HepG2 (cell line): ENCODE measurements around the gene TGFBI. TPM values are rescaled to one million over a fixed set of nuclear protein-coding genes. Genes with fewer than 3 reads are reported as not detected.

Source experiments
- ATAC-seq: fragments of 200-7000 bp; cut with Tn5 transposase; 3 replicates; pipeline ENCODE4 v1.9.1; 2020; ENCODE audit warnings: mild to moderate bottlenecking, moderate library complexity
- BruUV-seq: library from RNA; stranded (reverse); fragments of 400-500 nt; replicated peaks from 2 replicates; lab custom pipeline; 2021; lab: Mats Ljungman, UMichigan
- CTCF ChIA-PET: fragments of 300-600 bp; formaldehyde crosslinking; extraction: SDS; loops from one replicate; lab custom pipeline; 2021; ENCODE audit warnings: low total read pairs, inconsistent platforms, low intra/inter-chr PET ratio; lab: Yijun Ruan, JAX
- POLR2A ChIA-PET: fragments of 350-600 bp; sonication (Branson Sonifier 250); formaldehyde crosslinking; loops from one replicate; lab custom pipeline; 2020; ENCODE audit warnings: antibody characterized with exemption, inconsistent platforms; lab: Yijun Ruan, JAX
- DNase-seq: peaks from one replicate; pipeline ENCODE4 v3.0.0-alpha.2; 2015; ENCODE audit warnings: low spot score
- FAIRE-seq: peaks from 3 replicates; lab custom pipeline; 2011; peaks lifted over from hg19 to GRCh38; lab: Jason Lieb, UNC
- H2AFZ ChIP-seq: one replicate; pipeline ENCODE4 v1.6.1; 2011; ENCODE audit warnings: low read length, inconsistent platforms
- H3K27ac ChIP-seq: fragments of 300-600 bp; 3 replicates; pipeline ENCODE4 v1.8.0; 2011; ENCODE audit warnings: mixed run types, mild to moderate bottlenecking, mixed read lengths, low read length, inconsistent platforms; ENCODE audit not compliant: insufficient read depth; ENCODE audit errors: extremely low read length
- H3K27me3 ChIP-seq, 2 experiments: fragments of 200-600 bp in 1 of 2; 2 replicates in 1 of 2; 3 replicates in 1 of 2; pipeline versions ENCODE4 v1.6.0 to v1.8.0; 2011; ENCODE audit warnings: low read length in 2 of 2, mild to moderate bottlenecking in 2 of 2, moderate library complexity in 2 of 2, inconsistent platforms in 1 of 2; ENCODE audit not compliant: insufficient read depth in 2 of 2, control insufficient read depth in 1 of 2
- H3K36me3 ChIP-seq, 2 experiments: fragments of 200-600 bp in 1 of 2; replicated peaks in 1 of 2; 2 replicates in 1 of 2; 3 replicates in 1 of 2; pipeline versions ENCODE4 v1.5.1 to v1.8.0; 2011; ENCODE audit warnings: low read length in 2 of 2, inconsistent platforms in 1 of 2; ENCODE audit not compliant: insufficient read depth in 2 of 2, control insufficient read depth in 1 of 2
- H3K4me1 ChIP-seq: 2 replicates; pipeline ENCODE4 v1.5.1; 2012; ENCODE audit warnings: low read length, inconsistent platforms; ENCODE audit not compliant: insufficient read depth
- H3K4me2 ChIP-seq: 2 replicates; pipeline ENCODE4 v1.6.0; 2011; ENCODE audit warnings: low read depth, low read length, inconsistent platforms
- H3K4me3 ChIP-seq, 3 experiments: fragments of 200-600 bp in 1 of 3; sonication (generic), shearing (Covaris generic) in 1 of 3; replicated peaks in 1 of 3; 2 replicates each; pipeline ENCODE4 v1.5.1; 2011 to 2016; ENCODE audit warnings: low read length in 3 of 3, inconsistent platforms in 2 of 3, low read depth in 2 of 3, mild to moderate bottlenecking in 2 of 3, control low read depth in 1 of 3, mixed read lengths in 1 of 3; ENCODE audit not compliant: insufficient read depth in 1 of 3
- H3K79me2 ChIP-seq: one replicate; pipeline ENCODE4 v1.6.1; 2011; ENCODE audit warnings: low read length, inconsistent platforms; ENCODE audit not compliant: insufficient read depth
- H3K9ac ChIP-seq: 2 replicates; pipeline ENCODE4 v1.6.0; 2011; ENCODE audit warnings: mild to moderate bottlenecking, low read depth, low read length, inconsistent platforms; ENCODE audit not compliant: insufficient read depth
- H3K9me3 ChIP-seq: 2 replicates; pipeline ENCODE4 v1.5.1; 2012; ENCODE audit warnings: mild to moderate bottlenecking, low read length
- H4K20me1 ChIP-seq: 2 replicates; pipeline ENCODE4 v1.6.0; 2011; ENCODE audit warnings: inconsistent platforms, mild to moderate bottlenecking, low read length, moderate library complexity; ENCODE audit not compliant: insufficient read depth
- AGO1 ChIP-seq: fragments of 200-400 bp; formaldehyde crosslinking; IDR thresholded peaks from 2 replicates; pipeline ENCODE4 v1.6.1; 2017; ENCODE audit warnings: mild to moderate bottlenecking, low read depth, low read length, moderate library complexity; ENCODE audit not compliant: poor library complexity, severe bottlenecking
- ATF7-NPFF ChIP-seq: sonication (generic); formaldehyde crosslinking; IDR thresholded peaks from 2 replicates; pipeline ENCODE4 v1.8.1; 2023; ENCODE audit warnings: mild to moderate bottlenecking, low read depth, missing genetic modification reagents, moderate library complexity
- CBX1 ChIP-seq: IDR thresholded peaks from one replicate; pipeline ENCODE4 v1.6.1; 2016; ENCODE audit warnings: antibody characterized with exemption, low read depth
- KAT8 ChIP-seq: IDR thresholded peaks from 2 replicates; pipeline ENCODE4 v1.6.1; 2016; ENCODE audit warnings: missing genetic modification reagents, missing compliant biosample characterization
- MAFF ChIP-seq: IDR thresholded peaks from 2 replicates; pipeline ENCODE4 v1.6.1; 2011; ENCODE audit warnings: low read depth, low read length, improper control_type of control experiment
- PAWR ChIP-seq: sonication (generic); formaldehyde crosslinking; IDR thresholded peaks from 2 replicates; pipeline ENCODE4 v1.4.0; 2020; ENCODE audit warnings: missing genetic modification reagents, mild to moderate bottlenecking, borderline replicate concordance
- SALL1 ChIP-seq: sonication (generic); formaldehyde crosslinking; IDR thresholded peaks from 2 replicates; pipeline ENCODE4 v1.8.0; 2022; ENCODE audit warnings: mild to moderate bottlenecking, missing genetic modification reagents
- SP1 ChIP-seq, 2 experiments: fragments of 450-650 bp in 1 of 2; sonication (generic) in 1 of 2; formaldehyde crosslinking in 1 of 2; IDR thresholded peaks; 2 replicates each; pipeline versions ENCODE4 v1.4.0 to v1.6.1; 2016 to 2020; ENCODE audit warnings: missing genetic modification reagents in 1 of 2
- TEAD2 ChIP-seq: sonication (generic); formaldehyde crosslinking; IDR thresholded peaks from 2 replicates; pipeline ENCODE4 v1.9.0; 2021; ENCODE audit warnings: missing genetic modification reagents
- XRCC5 ChIP-seq: fragments of 200-400 bp; formaldehyde crosslinking; optimal IDR thresholded peaks from 2 replicates; pipeline ENCODE3; 2017; ENCODE audit warnings: mild to moderate bottlenecking, low read length
- ZNF670 ChIP-seq: sonication (generic); formaldehyde crosslinking; IDR thresholded peaks from 2 replicates; pipeline ENCODE4 v1.8.0; 2022; ENCODE audit warnings: mild to moderate bottlenecking, missing genetic modification reagents, borderline replicate concordance
- WGBS: methylation state at CpG from one replicate; pipeline ENCODE4 v1.1.6; 2017; ENCODE audit warnings: low lambda C conversion rate; 5-methylcytosine and 5-hydroxymethylcytosine counted together
- in situ Hi-C: cut with HindIII; loops from 2 replicates; pipeline ENCODE4 v1.10.0; 2017; ENCODE audit warnings: low pct_unique_long_range_greater_than_20kb; ENCODE audit not compliant: extremely low pct_ligation_motif_present
- intact Hi-C: fragments of 100-400 bp; cut with micrococcal nuclease; formaldehyde crosslinking; loops from one replicate; pipeline ENCODE4 v1.10.0; 2022; ENCODE audit not compliant: unreplicated experiment
- polyA plus RNA-seq, 8 experiments: library from polyadenylated mRNA; depleted of rRNA in 3 of 8; stranded (reverse) in 7 of 8; unstranded in 1 of 8; fragments of >200 nt; fragmentation: Illumina TruSeq in 4 of 8; extraction: Trizol in 4 of 8; gene quantifications; 2 replicates each; pipeline versions ENCODE4 v1.2.1 to v1.2.3, GENCODE V29; 2011 to 2016; ENCODE audit warnings: low read depth in 4 of 8, missing spikeins in 1 of 8, mixed read lengths in 1 of 8; ENCODE audit not compliant: insufficient read depth in 1 of 8
- total RNA-seq, 5 experiments: library from RNA; depleted of rRNA; stranded (reverse); fragments of >200 nt; fragmentation: Illumina TruSeq; extraction: Trizol; gene quantifications; 2 replicates each; pipeline ENCODE4 v1.2.3, GENCODE V29; 2016; ENCODE audit warnings: low read depth in 1 of 5
- TF ChIP-seq, protein P1 (sequence below): sonication (generic); formaldehyde crosslinking; IDR thresholded peaks from 2 replicates; pipeline ENCODE4 v1.5.0; 2020; ENCODE audit warnings: missing genetic modification reagents

TGFBI gene
- total and polyA plus RNA-seq, 2 of the 13 experiments (the other 11 are each of a cell fraction or from before 2014, with no cell fraction given) = 275 to 457 TPM

DNA sequence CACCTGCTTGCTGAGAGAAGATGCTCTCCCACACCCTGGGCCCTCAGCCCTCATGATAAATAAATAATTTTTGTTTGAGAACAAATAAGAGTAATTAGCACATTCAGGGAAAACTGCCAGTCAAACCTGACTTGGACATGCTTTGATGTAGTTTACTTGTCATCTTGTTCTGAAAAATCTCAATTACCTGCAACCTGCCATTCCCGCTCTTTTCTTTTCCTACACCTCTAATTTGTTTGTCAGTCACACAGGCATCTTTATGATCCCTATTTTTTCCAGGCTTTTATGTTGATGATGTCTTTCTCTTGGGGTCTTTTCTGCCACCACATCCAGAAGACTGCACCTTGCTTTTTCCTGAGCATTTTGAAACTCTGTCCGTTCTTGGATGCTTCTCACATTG, 28.6 kb upstream of the TGFBI start:
- in situ Hi-C loops = no loop called here
- Histone ChIP-seq H3K9ac (no peak overlapping the region), H3K9me3 (no peaks in the 10 kb centered on the region), H3K27ac (no peak overlapping the region), H3K4me1 (peaks cover 23% of the 10 kb centered on the region), H4K20me1 (no peaks in the 10 kb centered on the region), H3K4me3 (no peak overlapping the region), H2AFZ (no peak overlapping the region), H3K27me3 (no peaks in the 10 kb centered on the region), H3K79me2 (no peaks in the 10 kb centered on the region), H3K4me2 (no peak overlapping the region), H3K36me3 (no peaks in the 10 kb centered on the region)
- TF ChIP-seq PAWR (CRISPR knock-in tag) (no peak), ZNF670 (CRISPR knock-in tag) (no peak), ATF7-NPFF (CRISPR knock-in tag) (no peak), XRCC5 (no peak), KAT8 (CRISPR knock-in tag) (no peak), SALL1 (no peak), AGO1 (no peak), TEAD2 (no peak)
- TF ChIP-seq, protein P1, sequence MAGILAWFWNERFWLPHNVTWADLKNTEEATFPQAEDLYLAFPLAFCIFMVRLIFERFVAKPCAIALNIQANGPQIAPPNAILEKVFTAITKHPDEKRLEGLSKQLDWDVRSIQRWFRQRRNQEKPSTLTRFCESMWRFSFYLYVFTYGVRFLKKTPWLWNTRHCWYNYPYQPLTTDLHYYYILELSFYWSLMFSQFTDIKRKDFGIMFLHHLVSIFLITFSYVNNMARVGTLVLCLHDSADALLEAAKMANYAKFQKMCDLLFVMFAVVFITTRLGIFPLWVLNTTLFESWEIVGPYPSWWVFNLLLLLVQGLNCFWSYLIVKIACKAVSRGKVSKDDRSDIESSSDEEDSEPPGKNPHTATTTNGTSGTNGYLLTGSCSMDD (CRISPR knock-in tag) = no peak
- DNase-seq = no peak
- intact Hi-C loops = no loop called here
- ChIA-PET CTCF (no interaction called here), POLR2A (no interaction called here)
- FAIRE-seq = no peak
- 90% methylated on average over 2 of the region's 2 CpGs for WGBS
- no peak for ATAC-seq
- no TSS peak for BruUV-seq

DNA sequence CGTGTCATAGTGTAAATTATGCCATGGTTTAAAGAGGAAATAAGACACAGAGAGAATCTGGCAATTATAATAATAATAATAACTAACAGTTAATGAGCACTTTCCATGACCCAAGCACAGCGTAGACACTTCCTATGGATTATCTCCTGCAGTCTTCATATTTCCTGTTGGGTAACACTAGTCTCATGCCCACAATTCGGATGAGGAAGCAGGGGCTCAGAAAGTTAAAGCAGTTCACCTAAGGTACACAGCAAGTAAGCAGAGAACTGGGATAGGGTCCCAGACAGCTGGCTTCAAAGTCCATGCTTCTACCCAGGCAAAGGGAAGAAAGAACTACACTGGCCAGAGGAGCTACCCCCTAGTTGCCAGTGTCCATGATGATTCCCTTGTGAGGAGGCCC, 27.9 kb upstream of the TGFBI start:
- H3K4me3 ChIP-seq = no peak overlapping the region
- H3K4me2 ChIP-seq = peak overlapping the region; percentile 6; the same call in 1 of the 2 replicates
- no peaks in the 10 kb centered on the region for H3K9me3 ChIP-seq
- peaks cover 31% of the 10 kb centered on the region for H3K4me1 ChIP-seq
- 86% methylated on average over 3 of the region's 3 CpGs for WGBS
- in situ Hi-C loops (no loop called here), intact Hi-C loops (no loop called here)
- ATAC-seq (no peak), FAIRE-seq (no peak), DNase-seq (no peak)
- POLR2A ChIA-PET = no interaction called here
- H3K79me2 ChIP-seq = no peaks in the 10 kb centered on the region
- no peaks in the 10 kb centered on the region for H3K36me3 ChIP-seq
- BruUV-seq = no TSS peak
- no peak overlapping the region for H2AFZ ChIP-seq
- no peak overlapping the region for H3K27ac ChIP-seq
- TF ChIP-seq CBX1 (no peak), MAFF (no peak), SP1 (IDR thresholded peaks at IDR 0.05) (no peak), SP1 (CRISPR knock-in tag; IDR thresholded peaks at IDR 0.05) (no peak)
- CTCF ChIA-PET = no interaction called here
- no peaks in the 10 kb centered on the region for H4K20me1 ChIP-seq
- no peak overlapping the region for H3K9ac ChIP-seq
- no peaks in the 10 kb centered on the region for H3K27me3 ChIP-seq
